Dendritic cell treated with granulocyte-macrophage colony-stimulating factor and Interleukin-4, amounts not matched to agents 40 ng/mL and 50 ng/mL, for 4 days (primary cell): ENCODE measurements around the gene MRPL12.

Experiments
- H3K27ac Mint-ChIP-seq: one replicate; pipeline ENCODE4 v1.8.0; 2022; ENCODE audit warnings: mild to moderate bottlenecking, mixed read lengths
- H3K27me3 Mint-ChIP-seq: one replicate; pipeline ENCODE4 v1.8.0; 2022; ENCODE audit warnings: mild to moderate bottlenecking, mixed read lengths
- H3K36me3 Mint-ChIP-seq: one replicate; pipeline ENCODE4 v1.8.0; 2022; ENCODE audit warnings: low read depth, mixed read lengths
- H3K4me1 Mint-ChIP-seq: one replicate; pipeline ENCODE4 v1.8.0; 2022; ENCODE audit warnings: low read depth, mixed read lengths
- H3K4me3 Mint-ChIP-seq: one replicate; pipeline ENCODE4 v1.8.0; 2022; ENCODE audit warnings: mild to moderate bottlenecking, moderate library complexity, mixed read lengths
- H3K9me3 Mint-ChIP-seq: one replicate; pipeline ENCODE4 v1.8.0; 2022; ENCODE audit warnings: mixed read lengths
- intact Hi-C: fragments of 100-400 bp; cut with micrococcal nuclease; formaldehyde crosslinking; loops from one replicate; pipeline ENCODE4 v1.15.0; 2022

The MRPL12 gene

DNA sequence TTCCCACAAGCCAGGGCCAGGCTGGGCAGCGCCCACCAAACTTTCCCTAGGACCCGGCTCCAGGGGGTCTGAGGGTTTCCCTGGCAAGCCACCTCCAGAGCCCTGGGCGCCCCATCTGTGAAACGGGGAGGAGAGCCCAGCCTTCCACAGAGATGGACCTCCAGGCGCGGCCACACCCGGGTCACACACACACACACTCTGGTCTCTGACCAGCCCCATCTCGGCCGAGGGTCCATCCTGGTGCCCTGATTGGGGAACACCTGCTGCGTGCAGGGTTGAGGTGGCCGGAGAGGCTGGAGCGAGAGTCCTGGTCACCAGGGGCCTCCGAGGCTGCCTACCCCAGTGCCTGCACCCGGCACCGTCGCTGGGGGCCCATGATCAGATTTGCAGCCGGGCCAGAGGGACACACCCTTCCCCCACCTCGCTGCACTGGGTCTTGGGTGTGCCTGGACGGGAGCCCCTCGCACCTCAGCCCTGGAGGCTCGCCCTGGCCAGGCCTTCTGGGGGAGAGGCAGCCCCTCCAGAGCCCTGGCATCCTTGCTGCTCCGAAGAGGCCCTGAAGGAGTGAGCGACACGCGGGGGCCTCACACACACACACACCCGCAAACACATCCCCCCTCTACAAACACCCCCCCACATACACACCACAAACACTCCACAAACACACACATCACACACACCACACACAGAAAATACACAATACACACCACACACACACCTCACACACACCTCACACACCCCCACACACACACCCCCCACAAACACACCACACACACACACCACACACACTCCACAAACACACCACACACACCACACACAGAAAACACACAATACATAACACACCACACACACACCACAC lies 38.7 kb downstream of the MRPL12 start:
- peak overlapping the region; percentile 55 for H3K27ac Mint-ChIP-seq
- H3K4me1 Mint-ChIP-seq = peaks cover 17% of the 10 kb centered on the region
- H3K36me3 Mint-ChIP-seq = no peaks in the 10 kb centered on the region
- intact Hi-C loops = no loop called here
- H3K4me3 Mint-ChIP-seq = no peak overlapping the region
- peaks cover 28% of the 10 kb centered on the region for H3K27me3 Mint-ChIP-seq
- H3K9me3 Mint-ChIP-seq = no peaks in the 10 kb centered on the region
